T1000 (cell line): Measurements from ENCODE around the gene FOXC1.

ENCODE experiments used
- DNase-seq: peaks from one replicate; lab custom pipeline; 2025; ENCODE audit warnings: mixed read lengths; lab: John Stamatoyannopoulos, UW

Gene FOXC1

GRCh38 chr6:1609648-1610496 lies at the start of gene FOXC1:
Gene FOXC1 (plus strand): TSS chr6:1609915. CDS start chr6:1610446, 531 bp downstream.
- DNase-seq: peak; percentile 88

- no peak for DNase-seq
Measured at GRCh38 chr6:1560281-1561058, 49.2 kb upstream of the FOXC1 start.

GRCh38 chr6:1561355-1561754 lies 48.4 kb upstream of the FOXC1 start:
- no peak for DNase-seq

- no peak for DNase-seq
Measured at GRCh38 chr6:1562171-1562955, 47.4 kb upstream of the FOXC1 start.

GRCh38 chr6:1569377-1569776 lies 40.3 kb upstream of the FOXC1 start:
- no peak for DNase-seq

GRCh38 chr6:1570848-1571247 lies 38.9 kb upstream of the FOXC1 start:
- DNase-seq: no peak

- DNase-seq: no peak
Measured at GRCh38 chr6:1572892-1573291, 36.8 kb upstream of the FOXC1 start.

- DNase-seq: no peak
Measured at GRCh38 chr6:1574083-1574761, 35.5 kb upstream of the FOXC1 start.

- DNase-seq: no peak
Measured at GRCh38 chr6:1574890-1575209, 34.9 kb upstream of the FOXC1 start.

- no peak for DNase-seq
Measured at GRCh38 chr6:1575210-1576041, 34.3 kb upstream of the FOXC1 start.

- no peak for DNase-seq
Measured at GRCh38 chr6:1576166-1576565, 33.5 kb upstream of the FOXC1 start.

- no peak for DNase-seq
Measured at GRCh38 chr6:1576711-1577110, 33.0 kb upstream of the FOXC1 start.

GRCh38 chr6:1577146-1577680 lies 32.5 kb upstream of the FOXC1 start:
- DNase-seq: no peak

- no peak for DNase-seq
Measured at GRCh38 chr6:1577896-1578745, 31.6 kb upstream of the FOXC1 start.

- DNase-seq: no peak
Measured at GRCh38 chr6:1579096-1579495, 30.6 kb upstream of the FOXC1 start.

GRCh38 chr6:1580109-1580508 lies 29.6 kb upstream of the FOXC1 start:
- DNase-seq: no peak

GRCh38 chr6:1580585-1580984 lies 29.1 kb upstream of the FOXC1 start:
- no peak for DNase-seq

GRCh38 chr6:1581120-1581991 lies 28.4 kb upstream of the FOXC1 start:
- no peak for DNase-seq

GRCh38 chr6:1584146-1584545 lies 25.6 kb upstream of the FOXC1 start:
- no peak for DNase-seq
